GM12878 (cell line): ENCODE results near the gene NBEA.

ENCODE experiments used
- BCL3 ChIP-seq: IDR thresholded peaks from 2 replicates; pipeline ENCODE4 v1.6.1; 2011; ENCODE audit warnings: borderline replicate concordance, low read depth, mild to moderate bottlenecking, moderate library complexity, low read length; ENCODE audit not compliant: insufficient read depth, poor library complexity, severe bottlenecking
- BCLAF1 ChIP-seq: fragments of 450-650 bp; IDR thresholded peaks from 2 replicates; pipeline ENCODE4 v1.6.1; 2017; ENCODE audit warnings: antibody characterized with exemption, mild to moderate bottlenecking, moderate library complexity
- BMI1 ChIP-seq: fragments of 450-650 bp; IDR thresholded peaks from 2 replicates; pipeline ENCODE4 v1.6.1; 2016; ENCODE audit warnings: mild to moderate bottlenecking, moderate library complexity, borderline replicate concordance
- CHD2 ChIP-seq: IDR thresholded peaks from 2 replicates; pipeline ENCODE4 v1.6.1; 2011; ENCODE audit warnings: low read depth, low read length, improper control_type of control experiment, borderline replicate concordance
- CTCF ChIP-seq, 3 experiments: IDR thresholded peaks in 2 of 3; conservative IDR thresholded peaks in 1 of 3; 2 replicates each; pipeline ENCODE4 v1.5.1; 2011; ENCODE audit warnings: low read depth in 3 of 3, low read length in 3 of 3, mild to moderate bottlenecking in 3 of 3, control low read depth in 2 of 3, moderate library complexity in 2 of 3, inconsistent platforms in 1 of 3, mixed read lengths in 1 of 3; ENCODE audit not compliant: control insufficient read depth in 2 of 3, insufficient read depth in 1 of 3; ENCODE audit errors: extremely low read depth in 1 of 3
- EP300 ChIP-seq, 2 experiments: fragments of 150-350 bp in 1 of 2; IDR thresholded peaks; 2 replicates each; pipeline ENCODE4 v1.6.1; 2011 to 2012; ENCODE audit warnings: low read depth in 2 of 2, low read length in 2 of 2, borderline replicate concordance in 1 of 2, improper control_type of control experiment in 1 of 2, inconsistent platforms in 1 of 2; ENCODE audit not compliant: control insufficient read depth in 1 of 2
- MXI1 ChIP-seq: fragments of 150-350 bp; IDR thresholded peaks from 2 replicates; pipeline ENCODE4 v1.6.1; 2011; ENCODE audit warnings: low read depth, mild to moderate bottlenecking, inconsistent platforms, low read length, improper control_type of control experiment
- PAX8 ChIP-seq: fragments of 450-650 bp; IDR thresholded peaks from 2 replicates; pipeline ENCODE4 v1.6.1; 2017; ENCODE audit warnings: mild to moderate bottlenecking, moderate library complexity
- POLR2A ChIP-seq: IDR thresholded peaks from 2 replicates; pipeline ENCODE4 v1.6.1; 2011; ENCODE audit warnings: low read depth, mild to moderate bottlenecking, low read length
- RAD21 ChIP-seq: IDR thresholded peaks from 2 replicates; pipeline ENCODE4 v1.6.1; 2011; ENCODE audit warnings: mild to moderate bottlenecking, low read depth, low read length, moderate library complexity; ENCODE audit not compliant: insufficient read depth
- RCOR1 ChIP-seq: conservative IDR thresholded peaks from 2 replicates; pipeline ENCODE4 v1.6.1; 2012; ENCODE audit warnings: low read depth, low read length, improper control_type of control experiment
- SIN3A ChIP-seq: IDR thresholded peaks from 2 replicates; pipeline ENCODE4 v1.6.1; 2012; ENCODE audit warnings: low read depth, low read length, improper control_type of control experiment
- USF2 ChIP-seq: IDR thresholded peaks from 2 replicates; pipeline ENCODE4 v1.6.1; 2011; ENCODE audit warnings: low read depth, low read length, improper control_type of control experiment, borderline replicate concordance
- ZBED1 ChIP-seq: IDR thresholded peaks from 2 replicates; pipeline ENCODE4 v1.6.1; 2016; ENCODE audit warnings: borderline replicate concordance

GRCh38 chr13:35714588-35715377, 772.7 kb downstream of the NBEA start:
- TF ChIP-seq CTCF (IDR thresholded peaks at IDR 0.05 in 2 of 3, conservative IDR thresholded peaks at IDR 0.05 in 1 of 3; ENCODE audit: control insufficient read depth in 2 of 3, extremely low read depth in 1 of 3, insufficient read depth in 1 of 3, low read depth in 3 of 3, low read length in 3 of 3) (no peak), POLR2A (no peak), RAD21 (no peak), RCOR1 (no peak), EP300 (IDR thresholded peaks at IDR 0.05; ENCODE audit: borderline replicate concordance in 1 of 2, control insufficient read depth in 1 of 2, low read depth in 2 of 2, low read length in 2 of 2) (no peak), BCL3 (no peak), USF2 (no peak), BMI1 (no peak), SIN3A (no peak), PAX8 (no peak), ZBED1 (no peak), BCLAF1 (no peak), CHD2 (no peak), MXI1 (no peak)
